ENCODE measurements around the gene CCDC39.

- TF ChIP-seq POLR2A (IDR thresholded peaks at IDR 0.05; ENCODE audit: low read depth, low read length): no peak
- TF ChIP-seq CTCF (conservative IDR thresholded peaks at IDR 0.05; ENCODE audit: low read depth, low read length): no peak
- TF ChIP-seq MAFK (IDR thresholded peaks at IDR 0.05; ENCODE audit: low read depth, low read length): no peak
- no peak for TF ChIP-seq RAD21 (IDR thresholded peaks at IDR 0.05; ENCODE audit: low read length)
- TF ChIP-seq CHD1 (IDR thresholded peaks at IDR 0.05; ENCODE audit: low read depth, low read length): no peak
- no peak for TF ChIP-seq USF2 (IDR thresholded peaks at IDR 0.05; ENCODE audit: low read depth, low read length)
Measured at GRCh38 chr3:180595559-180595935, 83.7 kb downstream of the CCDC39 start.
